Activated CD8-positive, alpha-beta T cell treated with anti-CD3 and anti-CD28 coated beads for 36 hours (primary cell): ENCODE data around the gene ZNFX1. TPM values are rescaled to one million over a fixed set of nuclear protein-coding genes. Genes with fewer than 3 reads are reported as not detected.

ENCODE experiments used
- ATAC-seq: fragments of 200-7000 bp; cut with Tn5 transposase; one replicate; pipeline ENCODE4 v1.10.0; 2021; ENCODE audit warnings: mild to moderate bottlenecking, moderate library complexity
- CTCF ChIA-PET: fragments of 350-600 bp; sonication (Branson Sonifier 250); formaldehyde crosslinking; loops from one replicate; lab custom pipeline; 2021; ENCODE audit warnings: antibody characterized with exemption; lab: Charles Lee
- POLR2A ChIA-PET: fragments of 350-600 bp; sonication (Branson Sonifier 250); formaldehyde crosslinking; loops from one replicate; lab custom pipeline; 2021; ENCODE audit warnings: antibody characterized with exemption; lab: Charles Lee
- DNase-seq: peaks from one replicate; pipeline ENCODE4 v3.0.0-alpha.2; 2020
- H3K27ac Mint-ChIP-seq: one replicate; pipeline ENCODE4 v1.8.0; 2021; ENCODE audit warnings: mild to moderate bottlenecking, mixed read lengths
- H3K27me3 Mint-ChIP-seq: one replicate; pipeline ENCODE4 v1.8.0; 2021; ENCODE audit warnings: mixed read lengths
- H3K36me3 Mint-ChIP-seq: one replicate; pipeline ENCODE4 v1.8.0; 2021; ENCODE audit warnings: low read depth, mixed read lengths
- H3K4me1 Mint-ChIP-seq: one replicate; pipeline ENCODE4 v1.8.0; 2021; ENCODE audit warnings: low read depth, mixed read lengths
- H3K4me3 Mint-ChIP-seq: one replicate; pipeline ENCODE4 v1.8.0; 2021; ENCODE audit warnings: mild to moderate bottlenecking, moderate library complexity, mixed read lengths
- H3K9me3 Mint-ChIP-seq: one replicate; pipeline ENCODE4 v1.8.0; 2021; ENCODE audit warnings: mixed read lengths
- intact Hi-C: fragments of 100-400 bp; cut with micrococcal nuclease; formaldehyde crosslinking; loops from one replicate; pipeline ENCODE4 v1.10.0; 2022
- total RNA-seq, 2 experiments: library from RNA; stranded (reverse); gene quantifications; one replicate each; pipeline ENCODE4 v1.2.3, GENCODE V29; 2021
- TF ChIP-seq, protein P1 (sequence below): fragments of 200-600 bp; IDR thresholded peaks from one replicate; pipeline ENCODE4 v1.8.0; 2022; ENCODE audit warnings: antibody characterized with exemption, mild to moderate bottlenecking

Gene ZNFX1
- total RNA-seq, 2 experiments from 2014 or later, result 27.4 to 27.7 TPM

DNA sequence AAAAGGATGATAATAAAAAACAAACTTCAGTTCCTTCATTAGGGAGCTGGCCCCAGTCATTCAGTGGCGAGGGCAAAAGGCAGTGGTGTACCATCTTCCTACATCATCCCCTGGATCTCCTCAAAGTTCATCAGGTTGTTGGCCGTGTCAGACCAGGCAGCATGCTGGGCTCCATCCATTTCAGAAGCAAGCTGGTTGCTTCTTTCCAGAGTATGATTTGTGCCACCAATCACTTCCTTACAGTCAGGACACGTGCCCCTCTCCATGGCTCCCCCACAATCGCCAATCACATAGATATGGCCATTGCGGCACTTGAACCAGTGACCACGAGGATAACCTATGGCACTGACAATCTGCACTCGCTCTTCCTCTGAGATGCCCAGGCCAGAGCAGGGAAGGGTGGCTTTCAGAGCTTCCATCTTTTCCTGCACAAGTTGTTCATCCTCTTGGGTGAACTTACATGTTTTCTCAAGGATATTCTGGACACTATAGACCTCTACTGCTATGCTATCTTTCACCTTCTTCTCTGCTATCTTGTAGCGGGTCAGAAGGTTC, 30.6 kb downstream of the ZNFX1 start:
- TF ChIP-seq, protein P1, sequence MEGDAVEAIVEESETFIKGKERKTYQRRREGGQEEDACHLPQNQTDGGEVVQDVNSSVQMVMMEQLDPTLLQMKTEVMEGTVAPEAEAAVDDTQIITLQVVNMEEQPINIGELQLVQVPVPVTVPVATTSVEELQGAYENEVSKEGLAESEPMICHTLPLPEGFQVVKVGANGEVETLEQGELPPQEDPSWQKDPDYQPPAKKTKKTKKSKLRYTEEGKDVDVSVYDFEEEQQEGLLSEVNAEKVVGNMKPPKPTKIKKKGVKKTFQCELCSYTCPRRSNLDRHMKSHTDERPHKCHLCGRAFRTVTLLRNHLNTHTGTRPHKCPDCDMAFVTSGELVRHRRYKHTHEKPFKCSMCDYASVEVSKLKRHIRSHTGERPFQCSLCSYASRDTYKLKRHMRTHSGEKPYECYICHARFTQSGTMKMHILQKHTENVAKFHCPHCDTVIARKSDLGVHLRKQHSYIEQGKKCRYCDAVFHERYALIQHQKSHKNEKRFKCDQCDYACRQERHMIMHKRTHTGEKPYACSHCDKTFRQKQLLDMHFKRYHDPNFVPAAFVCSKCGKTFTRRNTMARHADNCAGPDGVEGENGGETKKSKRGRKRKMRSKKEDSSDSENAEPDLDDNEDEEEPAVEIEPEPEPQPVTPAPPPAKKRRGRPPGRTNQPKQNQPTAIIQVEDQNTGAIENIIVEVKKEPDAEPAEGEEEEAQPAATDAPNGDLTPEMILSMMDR, result no peak
- ChIA-PET CTCF (interaction anchor here (0.7 to 2.9 kb wide), 10 partner anchors 8 to 172 kb away, joined by 3 to 18 read pairs (median 5); no protein-coding TSS in a partner anchor), POLR2A (interaction anchor here (0.9 to 2.8 kb wide), 8 partner anchors 8 to 56 kb away, joined by 3 to 12 read pairs (median 5); no protein-coding TSS in a partner anchor)
- H3K4me3 Mint-ChIP-seq, result no peak overlapping the region
- ATAC-seq (no peak), DNase-seq (no peak)
- H3K9me3 Mint-ChIP-seq, result no peaks in the 10 kb centered on the region
- intact Hi-C loops, result no loop called here
- no peaks in the 10 kb centered on the region for H3K4me1 Mint-ChIP-seq
- H3K27me3 Mint-ChIP-seq, result no peaks in the 10 kb centered on the region
- no peak overlapping the region for H3K27ac Mint-ChIP-seq
- peaks cover 41% of the 10 kb centered on the region for H3K36me3 Mint-ChIP-seq

- intact Hi-C loops, result no loop called here
- no peaks in the 10 kb centered on the region for H3K4me1 Mint-ChIP-seq
- ATAC-seq, result peak; percentile 90
Measured at GRCh38 chr20:49245921-49246740, 31.7 kb downstream of the ZNFX1 start.

GRCh38 chr20:49237531-49237930, 40.3 kb downstream of the ZNFX1 start:
- DNase-seq (no peak), ATAC-seq (no peak)
- TF ChIP-seq, protein P1, result no peak
- ChIA-PET POLR2A (interaction anchor here (0.6 to 2.0 kb wide), 6 partner anchors 16 to 188 kb away, joined by 3 to 9 read pairs (median 4); no protein-coding TSS in a partner anchor), CTCF (interaction anchor here (1.6 to 3.0 kb wide), 3 partner anchors 9 to 105 kb away, joined by 4 to 18 read pairs (median 12); no protein-coding TSS in a partner anchor)
- no peaks in the 10 kb centered on the region for H3K4me1 Mint-ChIP-seq
- intact Hi-C loops, result no loop called here
- no peaks in the 10 kb centered on the region for H3K27me3 Mint-ChIP-seq
- H3K4me3 Mint-ChIP-seq, result no peak overlapping the region
- H3K9me3 Mint-ChIP-seq, result no peaks in the 10 kb centered on the region
- peaks cover 49% of the 10 kb centered on the region for H3K36me3 Mint-ChIP-seq
- no peak overlapping the region for H3K27ac Mint-ChIP-seq

More at GRCh38 chr20:49245921-49246740, 31.7 kb downstream of the ZNFX1 start:
- ChIA-PET POLR2A (interaction anchor here (0.9 to 2.8 kb wide), 11 partner anchors 9 to 200 kb away, joined by 3 to 12 read pairs (median 4); partner anchors contain the start of genes CSE1L and ZNFX1), CTCF (interaction anchor here (0.9 to 2.9 kb wide), 16 partner anchors 9 to 199 kb away, joined by 3 to 18 read pairs (median 4); no protein-coding TSS in a partner anchor)
- TF ChIP-seq, protein P1, result no peak
- Mint-ChIP-seq H3K4me3 (no peak overlapping the region), H3K27ac (peak overlapping the region; percentile 69), H3K36me3 (peaks cover 41% of the 10 kb centered on the region), H3K27me3 (no peaks in the 10 kb centered on the region), H3K9me3 (no peaks in the 10 kb centered on the region)
- DNase-seq, result peak; percentile 40

DNA sequence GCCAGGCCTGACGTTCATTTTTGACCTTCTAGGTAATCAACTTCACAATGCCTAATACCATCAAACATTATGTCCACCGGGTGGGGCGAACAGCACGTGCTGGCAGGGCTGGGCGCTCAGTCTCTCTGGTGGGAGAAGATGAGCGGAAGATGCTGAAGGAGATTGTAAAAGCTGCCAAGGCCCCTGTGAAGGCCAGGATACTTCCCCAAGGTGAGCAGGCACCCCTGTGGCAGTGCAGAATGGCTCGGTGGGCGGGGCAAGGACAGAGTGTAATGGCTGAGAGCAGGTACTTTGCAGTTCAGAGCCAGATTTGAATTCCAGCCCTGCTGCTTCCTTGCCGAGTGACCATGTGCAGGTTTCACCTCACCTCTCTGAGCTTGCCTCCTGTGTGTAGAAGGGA, 41.6 kb downstream of the ZNFX1 start:
- no peaks in the 10 kb centered on the region for H3K9me3 Mint-ChIP-seq
- H3K27ac Mint-ChIP-seq, result no peak overlapping the region
- peaks cover 43% of the 10 kb centered on the region for H3K36me3 Mint-ChIP-seq
- TF ChIP-seq, protein P1, result no peak
- no peak for ATAC-seq
- H3K4me3 Mint-ChIP-seq, result no peak overlapping the region
- CTCF ChIA-PET, result interaction anchor here (2.5 to 3.0 kb wide), 2 partner anchors 10 to 19 kb away, joined by 12 to 18 read pairs; no protein-coding TSS in a partner anchor
- H3K27me3 Mint-ChIP-seq, result no peaks in the 10 kb centered on the region
- intact Hi-C loops, result no loop called here
- DNase-seq, result no peak
- no peaks in the 10 kb centered on the region for H3K4me1 Mint-ChIP-seq
- POLR2A ChIA-PET, result interaction anchor here (0.9 to 2.0 kb wide), 4 partner anchors 13 to 187 kb away, joined by 3 to 6 read pairs (median 4); no protein-coding TSS in a partner anchor
